Spleen (tissue), 7 donors: ENCODE measurements around the gene GIT1.

Experiments
- POLR2A ChIP-seq, 3 donors: fragments of 450-650 bp; IDR thresholded peaks; one replicate each; pipeline ENCODE4 v1.5.1; 2017; ENCODE audit warnings: antibody characterized with exemption in 3 of 3, mild to moderate bottlenecking in 1 of 3
- TF ChIP-seq, protein P1 (sequence below), 11 experiments: fragments of 200-600 bp in 7 of 11; fragments of 450-650 bp in 4 of 11; sonication (generic) in 4 of 11; IDR thresholded peaks in 8 of 11; conservative IDR thresholded peaks in 3 of 11; 1 replicate in 7 of 11; 2 replicates in 4 of 11; pipeline versions ENCODE4 v1.4.0 to v1.8.0; 2016 to 2021; ENCODE audit warnings: antibody characterized with exemption in 11 of 11, inconsistent platforms in 4 of 11, mild to moderate bottlenecking in 1 of 11
- donor health status: DM: no; HTN: no; CAD: no; lungs with moderate emphysema.
- donor health status: DM: no; HTN: no; CAD: no.
- donor health status: DM: no; HTN: no; CAD: no.

DNA sequence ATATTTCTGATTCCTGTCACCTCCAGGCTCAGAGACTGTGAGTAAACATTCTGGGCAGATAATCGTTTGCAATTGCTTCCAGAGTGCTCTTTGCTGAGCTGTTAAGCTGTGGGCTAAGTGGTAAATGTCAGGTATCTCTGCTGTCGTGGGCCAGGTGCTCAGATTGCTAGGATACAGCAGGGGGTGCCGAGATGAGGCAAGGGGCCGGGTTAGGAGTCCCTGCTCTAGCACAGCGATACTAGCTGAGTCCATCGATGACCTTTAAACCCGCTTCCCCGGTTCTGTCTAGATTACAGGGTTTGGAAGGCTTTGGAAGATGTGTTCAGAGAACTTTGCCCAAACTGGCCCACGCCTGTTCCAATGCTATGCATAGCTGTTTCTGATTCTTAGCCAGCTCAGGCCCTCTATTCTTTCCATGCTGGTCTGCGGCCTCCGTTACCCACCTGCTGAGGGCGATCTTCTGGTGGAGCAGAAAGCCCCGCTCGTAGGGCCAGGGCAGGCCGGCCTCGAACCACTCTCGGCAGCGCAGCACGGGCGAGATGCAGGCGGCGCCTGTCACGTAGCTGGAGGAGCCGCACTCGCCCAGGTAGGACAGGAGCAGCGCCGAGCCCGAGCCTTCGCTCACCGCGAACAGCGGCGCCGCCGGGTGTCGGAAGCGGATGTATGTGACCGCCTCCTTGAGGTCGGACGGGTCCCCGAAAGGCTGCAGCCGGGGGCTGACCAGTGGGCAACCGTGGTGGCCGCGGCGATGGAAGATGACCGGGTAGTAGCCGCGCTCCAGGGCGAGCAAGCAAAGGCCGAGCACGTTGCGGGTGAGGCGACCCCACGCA, 23.6 kb downstream of the GIT1 start:
- TF ChIP-seq, protein P1, sequence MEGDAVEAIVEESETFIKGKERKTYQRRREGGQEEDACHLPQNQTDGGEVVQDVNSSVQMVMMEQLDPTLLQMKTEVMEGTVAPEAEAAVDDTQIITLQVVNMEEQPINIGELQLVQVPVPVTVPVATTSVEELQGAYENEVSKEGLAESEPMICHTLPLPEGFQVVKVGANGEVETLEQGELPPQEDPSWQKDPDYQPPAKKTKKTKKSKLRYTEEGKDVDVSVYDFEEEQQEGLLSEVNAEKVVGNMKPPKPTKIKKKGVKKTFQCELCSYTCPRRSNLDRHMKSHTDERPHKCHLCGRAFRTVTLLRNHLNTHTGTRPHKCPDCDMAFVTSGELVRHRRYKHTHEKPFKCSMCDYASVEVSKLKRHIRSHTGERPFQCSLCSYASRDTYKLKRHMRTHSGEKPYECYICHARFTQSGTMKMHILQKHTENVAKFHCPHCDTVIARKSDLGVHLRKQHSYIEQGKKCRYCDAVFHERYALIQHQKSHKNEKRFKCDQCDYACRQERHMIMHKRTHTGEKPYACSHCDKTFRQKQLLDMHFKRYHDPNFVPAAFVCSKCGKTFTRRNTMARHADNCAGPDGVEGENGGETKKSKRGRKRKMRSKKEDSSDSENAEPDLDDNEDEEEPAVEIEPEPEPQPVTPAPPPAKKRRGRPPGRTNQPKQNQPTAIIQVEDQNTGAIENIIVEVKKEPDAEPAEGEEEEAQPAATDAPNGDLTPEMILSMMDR (IDR thresholded peaks at IDR 0.05 in 8 of 11, conservative IDR thresholded peaks at IDR 0.05 in 3 of 11) = peak in 2 of 11 experiments; percentile 9 to 11
- TF ChIP-seq POLR2A (IDR thresholded peaks at IDR 0.05) = no peak
